Fibroblast of mammary gland (primary cell): ENCODE results near the gene USP38.
A peak's percentile ranks its signal among the peaks of the same experiment; 100 is the strongest.

Experiments used
- DNase-seq: peaks from one replicate; pipeline ENCODE4 v3.0.0-alpha.2; 2010; ENCODE audit warnings: low read depth
- H3K4me3 ChIP-seq: 2 replicates; pipeline ENCODE4 v1.5.1; 2011; ENCODE audit warnings: low read depth, mild to moderate bottlenecking, low read length, moderate library complexity; ENCODE audit not compliant: control insufficient read depth
- TF ChIP-seq, protein P1 (sequence below): conservative IDR thresholded peaks from 2 replicates; pipeline ENCODE4 v1.5.1; 2011; ENCODE audit warnings: low read depth, low read length, inconsistent platforms; ENCODE audit not compliant: control insufficient read depth, insufficient read depth

Gene USP38

DNA sequence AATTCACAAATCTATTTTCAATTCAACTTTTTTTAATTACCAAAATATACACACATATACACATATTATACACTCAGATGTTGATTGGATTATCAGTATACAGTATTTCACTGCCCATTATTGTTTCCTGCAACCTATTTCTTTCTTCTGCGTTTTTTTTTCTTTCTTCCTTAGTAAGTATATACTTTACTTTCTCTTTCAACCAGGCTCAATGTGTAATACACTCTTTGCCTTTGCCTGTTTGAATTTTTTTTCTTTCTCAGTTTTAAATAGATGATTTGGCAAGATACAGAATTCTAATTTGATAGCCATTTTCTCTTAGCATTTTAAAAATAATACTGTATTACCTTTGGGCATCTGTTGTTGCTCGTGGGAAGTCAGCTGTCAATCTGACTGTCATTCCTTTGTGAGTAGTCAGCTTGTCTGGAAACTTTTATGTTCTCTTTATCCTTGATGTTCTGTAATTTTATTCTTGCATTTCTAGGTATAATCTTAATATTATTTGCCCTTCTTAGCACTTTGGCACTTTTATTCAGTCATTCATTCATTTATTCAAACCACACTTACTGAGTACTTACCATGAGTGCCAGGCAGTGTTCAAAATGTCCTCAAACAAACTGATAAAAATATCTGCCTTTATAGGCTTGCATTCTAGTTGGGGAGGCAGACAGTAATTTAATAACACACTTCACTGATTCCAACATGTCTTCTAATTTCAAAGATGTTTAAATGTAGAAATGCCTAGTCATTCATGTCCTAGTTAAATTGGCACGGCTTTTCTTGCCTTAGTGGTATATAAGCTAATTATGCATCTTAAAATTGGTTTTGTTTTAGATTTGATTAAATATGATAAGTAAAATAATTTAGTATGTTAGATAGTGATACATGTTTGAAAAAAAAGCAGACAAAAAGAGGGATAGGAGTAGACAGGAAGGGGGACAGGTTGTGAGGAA lies 3.7 kb downstream of the USP38 start:
- TF ChIP-seq, protein P1, sequence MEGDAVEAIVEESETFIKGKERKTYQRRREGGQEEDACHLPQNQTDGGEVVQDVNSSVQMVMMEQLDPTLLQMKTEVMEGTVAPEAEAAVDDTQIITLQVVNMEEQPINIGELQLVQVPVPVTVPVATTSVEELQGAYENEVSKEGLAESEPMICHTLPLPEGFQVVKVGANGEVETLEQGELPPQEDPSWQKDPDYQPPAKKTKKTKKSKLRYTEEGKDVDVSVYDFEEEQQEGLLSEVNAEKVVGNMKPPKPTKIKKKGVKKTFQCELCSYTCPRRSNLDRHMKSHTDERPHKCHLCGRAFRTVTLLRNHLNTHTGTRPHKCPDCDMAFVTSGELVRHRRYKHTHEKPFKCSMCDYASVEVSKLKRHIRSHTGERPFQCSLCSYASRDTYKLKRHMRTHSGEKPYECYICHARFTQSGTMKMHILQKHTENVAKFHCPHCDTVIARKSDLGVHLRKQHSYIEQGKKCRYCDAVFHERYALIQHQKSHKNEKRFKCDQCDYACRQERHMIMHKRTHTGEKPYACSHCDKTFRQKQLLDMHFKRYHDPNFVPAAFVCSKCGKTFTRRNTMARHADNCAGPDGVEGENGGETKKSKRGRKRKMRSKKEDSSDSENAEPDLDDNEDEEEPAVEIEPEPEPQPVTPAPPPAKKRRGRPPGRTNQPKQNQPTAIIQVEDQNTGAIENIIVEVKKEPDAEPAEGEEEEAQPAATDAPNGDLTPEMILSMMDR, result no peak
- peak; percentile 16 for DNase-seq
- peak overlapping the region; percentile 77 for H3K4me3 ChIP-seq

DNA sequence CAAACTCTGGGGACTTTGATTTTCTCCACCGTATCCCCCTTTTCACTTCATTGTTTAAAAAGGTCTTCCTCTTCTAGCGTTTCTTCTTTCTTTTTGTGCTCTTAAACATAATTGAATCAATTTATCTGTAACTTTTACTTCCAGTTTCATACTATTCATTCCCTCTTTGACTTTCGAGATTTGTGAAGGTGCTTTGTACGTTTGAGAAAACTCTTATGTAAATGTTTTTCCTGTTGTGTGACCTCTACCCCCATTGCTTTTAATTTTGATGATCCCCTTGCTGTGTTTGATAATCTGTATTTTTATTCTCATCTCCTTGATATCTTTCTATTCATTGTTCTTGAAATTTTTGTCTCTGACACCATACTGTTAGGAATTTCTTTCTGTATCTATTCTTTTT lies 4.8 kb downstream of the USP38 start:
- DNase-seq, result no peak
- H3K4me3 ChIP-seq, result no peak overlapping the region
- TF ChIP-seq, protein P1, result no peak

DNA sequence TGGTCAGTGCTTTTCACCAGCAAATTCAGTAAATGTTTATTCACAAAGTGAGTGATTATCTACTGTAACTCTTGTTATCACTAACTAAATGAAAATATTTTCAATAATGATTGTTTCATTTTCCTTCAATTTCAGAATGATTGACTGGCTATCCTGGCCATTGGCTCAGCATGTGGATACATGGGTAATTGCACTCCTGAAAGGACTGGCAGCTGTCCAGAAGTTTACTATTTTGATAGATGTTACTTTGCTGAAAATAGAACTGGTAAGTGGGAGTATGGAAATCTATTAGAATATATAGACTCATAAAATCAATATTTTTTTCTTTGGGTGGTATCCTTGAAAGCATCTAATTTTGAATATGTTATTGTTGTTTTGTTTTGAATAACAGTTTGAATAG lies 10.9 kb downstream of the USP38 start:
- TF ChIP-seq, protein P1, result no peak
- no peak overlapping the region for H3K4me3 ChIP-seq
- DNase-seq, result no peak

DNA sequence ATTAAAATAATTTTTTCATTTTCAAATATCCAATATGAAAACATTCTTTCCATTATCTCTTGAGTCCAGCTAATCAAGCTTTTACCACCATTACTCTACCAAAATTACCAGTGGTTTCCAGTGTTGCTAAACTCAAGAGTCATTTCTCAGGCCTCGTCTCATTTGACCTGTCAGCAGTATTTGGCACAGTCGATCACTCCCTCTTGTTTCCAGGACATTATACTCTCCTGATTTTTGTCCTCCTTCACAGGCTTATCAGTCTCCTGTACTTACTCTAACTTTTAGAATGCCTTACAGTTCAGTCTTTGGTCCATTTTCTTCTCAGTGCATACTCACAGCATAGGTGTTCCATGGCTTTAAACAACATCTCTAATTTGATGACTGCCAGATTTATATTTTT lies 11.6 kb downstream of the USP38 start:
- H3K4me3 ChIP-seq, result no peak overlapping the region
- TF ChIP-seq, protein P1, result no peak
- DNase-seq, result no peak

DNA sequence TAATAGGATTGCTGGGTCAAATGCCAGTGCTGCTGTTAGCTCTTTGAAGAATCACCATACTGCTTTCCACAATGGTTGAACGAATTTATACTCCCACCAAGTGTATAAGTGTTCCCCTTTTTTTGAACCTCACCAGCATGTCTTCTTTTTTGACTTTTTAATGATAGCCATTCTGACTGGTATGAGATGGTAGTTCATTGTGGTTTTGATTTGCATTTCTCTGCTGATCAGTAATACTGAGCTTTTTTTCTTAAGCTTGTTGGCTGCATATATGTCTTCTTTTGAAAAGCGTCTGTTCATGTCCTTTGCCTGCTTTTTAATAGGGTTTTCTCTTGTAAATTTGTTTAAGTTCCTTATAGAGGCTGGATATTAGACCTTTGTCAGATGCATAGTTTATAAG lies 14.8 kb downstream of the USP38 start:
- no peak for DNase-seq
- TF ChIP-seq, protein P1, result no peak

DNA sequence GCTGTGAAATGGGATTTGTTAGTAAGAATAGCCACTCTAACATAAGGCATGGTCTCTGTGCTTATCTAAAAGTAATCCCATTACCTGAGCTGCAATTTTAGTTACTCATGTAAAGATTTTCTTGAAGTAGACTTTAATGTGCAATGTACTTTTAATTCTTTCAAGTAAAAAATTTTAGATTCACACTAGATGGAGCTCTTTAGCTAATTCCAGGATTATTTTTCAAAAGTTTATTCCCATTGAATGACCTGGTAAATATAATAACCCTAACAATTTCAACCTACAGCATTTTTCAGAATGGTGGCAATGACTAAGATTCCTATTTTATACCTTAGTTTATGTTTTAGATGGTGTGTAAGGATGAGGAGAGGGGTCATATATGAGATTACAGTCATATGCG lies 18.1 kb downstream of the USP38 start:
- DNase-seq, result peak; percentile 43
- TF ChIP-seq, protein P1, result peak; percentile 22
- no peak overlapping the region for H3K4me3 ChIP-seq

More for the DNA sequence above, 14.8 kb downstream of the USP38 start:
- no peak overlapping the region for H3K4me3 ChIP-seq

DNA sequence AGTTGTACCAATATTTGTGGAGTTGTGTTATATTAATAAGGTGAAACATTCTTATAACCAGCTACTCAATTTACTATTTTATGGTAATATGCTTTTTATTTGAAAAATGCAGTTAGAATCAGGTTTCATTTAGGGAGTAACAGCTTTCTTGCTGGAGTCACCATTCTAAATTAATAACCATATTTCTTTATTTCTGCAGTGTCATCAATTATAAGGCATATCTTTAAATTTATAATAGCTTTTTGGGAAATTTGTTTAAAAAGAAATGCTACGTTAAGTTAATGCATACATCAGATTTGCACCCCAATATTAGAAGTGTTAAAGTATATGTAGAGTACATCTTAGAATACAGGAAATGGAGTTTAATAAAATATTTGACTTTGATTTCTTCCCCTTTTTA lies 18.9 kb downstream of the USP38 start:
- TF ChIP-seq, protein P1, result no peak
- no peak for DNase-seq
- no peak overlapping the region for H3K4me3 ChIP-seq
